DMS153 treated with DMSO at 0.1 percent for 48 hours (cell line): ENCODE results near the gene MAMSTR.
"Not testable (repeated sequence)": the region's sequence is repeated elsewhere in the genome, so short reads cannot be mapped to it uniquely, and the experiment has no call there.

Experiments used
- DNase-seq: peaks from one replicate; lab custom pipeline; 2025; ENCODE audit not compliant: unreplicated experiment; lab: John Stamatoyannopoulos, UW

Gene MAMSTR

GRCh38 chr19:48719263-48720171 lies at the start of gene MAMSTR:
TSS of gene MAMSTR (minus strand) at chr19:48719725. CDS start at chr19:48719031, 694 bp downstream.
- no peak for DNase-seq

GRCh38 chr19:48768994-48769713 lies 49.6 kb upstream of the MAMSTR start:
- DNase-seq: no peak

GRCh38 chr19:48768171-48768753 lies 48.7 kb upstream of the MAMSTR start:
- DNase-seq: not testable (repeated sequence)

- not testable (repeated sequence) for DNase-seq
These were observed 46.3 kb upstream of the MAMSTR start for GRCh38 chr19:48765816-48766215.

- DNase-seq: no peak
These were observed 41.1 kb upstream of the MAMSTR start for GRCh38 chr19:48760504-48761205.

- DNase-seq: no peak
These were observed 38.2 kb upstream of the MAMSTR start for GRCh38 chr19:48757741-48758144.

- no peak for DNase-seq
These were observed 37.7 kb upstream of the MAMSTR start for GRCh38 chr19:48757089-48757675.

GRCh38 chr19:48756686-48757085 lies 37.2 kb upstream of the MAMSTR start:
- DNase-seq: no peak

- no peak for DNase-seq
These were observed 36.7 kb upstream of the MAMSTR start for GRCh38 chr19:48756212-48756611.

- no peak for DNase-seq
These were observed 36.3 kb upstream of the MAMSTR start for GRCh38 chr19:48755787-48756186.

GRCh38 chr19:48755084-48755641 lies 35.6 kb upstream of the MAMSTR start, which contains the start of gene FGF21:
TSS of gene FGF21 (plus strand) at chr19:48755524. CDS start at chr19:48756237, 713 bp downstream.
- no peak for DNase-seq

GRCh38 chr19:48752496-48753365 lies 33.2 kb upstream of the MAMSTR start, which contains the start of gene FUT1:
TSS of gene FUT1 (minus strand) at chr19:48752641. CDS start at chr19:48751281, 1,360 bp downstream.
- peak; percentile 94 for DNase-seq

- no peak for DNase-seq
These were observed 32.4 kb upstream of the MAMSTR start for GRCh38 chr19:48751845-48752495.

- DNase-seq: no peak
These were observed 31.4 kb upstream of the MAMSTR start for GRCh38 chr19:48750771-48751504.

GRCh38 chr19:48750351-48750750 lies 30.8 kb upstream of the MAMSTR start:
- no peak for DNase-seq

GRCh38 chr19:48749571-48750198 lies 30.2 kb upstream of the MAMSTR start:
- no peak for DNase-seq

- peak; percentile 82 for DNase-seq
These were observed 27.4 kb upstream of the MAMSTR start, which contains the start of gene IZUMO1 for GRCh38 chr19:48746738-48747575. TSS of gene IZUMO1 (minus strand) at chr19:48746909. CDS start at chr19:48745859, 1,050 bp downstream.
